H9 (cell line): ENCODE measurements around the gene AMOT. TPM values are rescaled to one million over a fixed set of nuclear protein-coding genes. Genes with fewer than 3 reads are reported as not detected.

Source experiments
- DNase-seq: peaks from one replicate; pipeline ENCODE4 v3.0.0-alpha.2; 2017
- H2AFZ ChIP-seq: one replicate; pipeline ENCODE4 v1.6.1; 2013; ENCODE audit warnings: mild to moderate bottlenecking, low read length, control low read depth, moderate library complexity
- H2AK5ac ChIP-seq: 2 replicates; pipeline ENCODE4 v1.6.1; 2013; ENCODE audit warnings: low read length, control low read depth, mixed read lengths; ENCODE audit not compliant: insufficient read length
- H2BK120ac ChIP-seq: one replicate; pipeline ENCODE4 v1.6.1; 2013; ENCODE audit warnings: low read depth, mild to moderate bottlenecking, low read length, control low read depth, inconsistent platforms; ENCODE audit not compliant: poor library complexity, severe bottlenecking
- H2BK12ac ChIP-seq: 2 replicates; pipeline ENCODE4 v1.6.1; 2013; ENCODE audit warnings: low read length, control low read depth, mixed read lengths, low read depth; ENCODE audit not compliant: insufficient read length
- H2BK15ac ChIP-seq: 2 replicates; pipeline ENCODE4 v1.6.1; 2013; ENCODE audit warnings: low read depth, low read length, control low read depth
- H2BK20ac ChIP-seq: one replicate; pipeline ENCODE4 v1.6.1; 2013; ENCODE audit warnings: low read depth, mild to moderate bottlenecking, low read length, control low read depth, inconsistent platforms; ENCODE audit not compliant: poor library complexity, severe bottlenecking
- H2BK5ac ChIP-seq: 2 replicates; pipeline ENCODE4 v1.6.1; 2013; ENCODE audit warnings: low read length, control low read depth, mixed read lengths; ENCODE audit not compliant: insufficient read length
- H3K14ac ChIP-seq: 2 replicates; pipeline ENCODE4 v1.6.1; 2013; ENCODE audit warnings: low read length, control low read depth; ENCODE audit not compliant: insufficient read depth
- H3K18ac ChIP-seq: 2 replicates; pipeline ENCODE4 v1.6.1; 2013; ENCODE audit warnings: low read depth, mild to moderate bottlenecking, mixed read lengths, low read length, control low read depth; ENCODE audit not compliant: insufficient read length
- H3K23ac ChIP-seq: 2 replicates; pipeline ENCODE4 v1.6.1; 2013; ENCODE audit warnings: low read length, control low read depth, mixed read lengths, low read depth; ENCODE audit not compliant: insufficient read length
- H3K23me2 ChIP-seq: 2 replicates; pipeline ENCODE4 v1.6.1; 2013; ENCODE audit warnings: low read depth, mild to moderate bottlenecking, mixed read lengths, low read length, control low read depth; ENCODE audit not compliant: insufficient read length, poor library complexity, severe bottlenecking
- H3K27ac ChIP-seq: 2 replicates; pipeline ENCODE4 v1.5.1; 2013; ENCODE audit warnings: low read length, control low read depth, mixed read lengths, low read depth; ENCODE audit not compliant: insufficient read length
- H3K27me3 ChIP-seq: 2 replicates; pipeline ENCODE4 v1.6.1; 2013; ENCODE audit warnings: low read length, control low read depth, inconsistent platforms; ENCODE audit not compliant: insufficient read depth
- H3K4ac ChIP-seq: 2 replicates; pipeline ENCODE4 v1.6.1; 2013; ENCODE audit warnings: low read depth, mild to moderate bottlenecking, control low read depth, inconsistent platforms, low read length, moderate library complexity
- H3K4me1 ChIP-seq: 2 replicates; pipeline ENCODE4 v1.6.1; 2013; ENCODE audit warnings: low read length, control low read depth, inconsistent platforms; ENCODE audit not compliant: insufficient read depth
- H3K4me2 ChIP-seq: 2 replicates; pipeline ENCODE4 v1.6.1; 2013; ENCODE audit warnings: low read length, control low read depth, mixed read lengths; ENCODE audit not compliant: insufficient read length, insufficient read depth
- H3K56ac ChIP-seq: 2 replicates; pipeline ENCODE4 v1.6.1; 2013; ENCODE audit warnings: low read depth, mild to moderate bottlenecking, mixed read lengths, low read length, control low read depth; ENCODE audit not compliant: insufficient read length
- H3K79me1 ChIP-seq: 2 replicates; pipeline ENCODE4 v1.6.1; 2013; ENCODE audit warnings: low read depth, mild to moderate bottlenecking, moderate library complexity, low read length, control low read depth, inconsistent platforms; ENCODE audit not compliant: insufficient read depth, poor library complexity, severe bottlenecking
- H3K79me2 ChIP-seq: 2 replicates; pipeline ENCODE4 v1.6.1; 2013; ENCODE audit warnings: low read length, control low read depth, inconsistent platforms; ENCODE audit not compliant: insufficient read depth
- H3K9ac ChIP-seq: 2 replicates; pipeline ENCODE4 v1.6.1; 2013; ENCODE audit warnings: low read length, control low read depth, mixed read lengths; ENCODE audit not compliant: insufficient read length; ENCODE audit errors: extremely low read depth
- H3K9me3 ChIP-seq: one replicate; pipeline ENCODE4 v1.6.1; 2013; ENCODE audit warnings: low read depth, low read length, inconsistent platforms; ENCODE audit not compliant: control insufficient read depth
- H3T11ph ChIP-seq: one replicate; pipeline ENCODE4 v1.6.1; 2013; ENCODE audit warnings: mild to moderate bottlenecking, low read length, control low read depth, inconsistent platforms
- H4K20me1 ChIP-seq: one replicate; pipeline ENCODE4 v1.6.1; 2013; ENCODE audit not compliant: control insufficient read depth, insufficient read length, insufficient read depth
- H4K5ac ChIP-seq: 2 replicates; pipeline ENCODE4 v1.6.1; 2013; ENCODE audit warnings: low read depth, mild to moderate bottlenecking, mixed read lengths, low read length, control low read depth; ENCODE audit not compliant: insufficient read length
- H4K8ac ChIP-seq: replicated peaks from 2 replicates; pipeline ENCODE4 v1.6.1; 2013; ENCODE audit warnings: low read length, control low read depth, mixed read lengths, low read depth; ENCODE audit not compliant: insufficient read length
- H4K91ac ChIP-seq: 2 replicates; pipeline ENCODE4 v1.6.1; 2013; ENCODE audit warnings: low read depth, mild to moderate bottlenecking, moderate library complexity, mixed read lengths, low read length, control low read depth; ENCODE audit not compliant: insufficient read length
- H3K27ac Mint-ChIP-seq, 3 experiments: 2 replicates in 2 of 3; 3 replicates in 1 of 3; pipeline ENCODE4 v1.8.0; 2020 to 2021; ENCODE audit warnings: mixed read lengths in 3 of 3, mild to moderate bottlenecking in 1 of 3, moderate library complexity in 1 of 3
- H3K27me3 Mint-ChIP-seq: 2 replicates; pipeline ENCODE4 v1.8.0; 2021; ENCODE audit warnings: low read depth, mild to moderate bottlenecking, moderate library complexity, mixed read lengths
- H3K36me3 Mint-ChIP-seq, 3 experiments: 2 replicates in 2 of 3; 3 replicates in 1 of 3; pipeline ENCODE4 v1.8.0; 2020 to 2021; ENCODE audit warnings: low read depth in 3 of 3, mixed read lengths in 3 of 3; ENCODE audit not compliant: insufficient read depth in 1 of 3
- H3K4me1 Mint-ChIP-seq, 2 experiments: 2 replicates each; pipeline ENCODE4 v1.8.0; 2020; ENCODE audit warnings: mixed read lengths in 2 of 2
- H3K4me3 Mint-ChIP-seq, 2 experiments: 2 replicates in 1 of 2; 3 replicates in 1 of 2; pipeline ENCODE4 v1.8.0; 2020 to 2021; ENCODE audit warnings: mild to moderate bottlenecking in 2 of 2, mixed read lengths in 2 of 2, moderate library complexity in 1 of 2
- H3K9me3 Mint-ChIP-seq, 2 experiments: 2 replicates in 1 of 2; 3 replicates in 1 of 2; pipeline ENCODE4 v1.8.0; 2020; ENCODE audit warnings: mild to moderate bottlenecking in 2 of 2, mixed read lengths in 2 of 2, moderate library complexity in 1 of 2
- CTCF ChIP-seq: fragments of 200-600 bp; sonication (generic); conservative IDR thresholded peaks from 3 replicates; pipeline ENCODE4 v1.8.0; 2021; ENCODE audit warnings: antibody characterized with exemption, mild to moderate bottlenecking
- WGBS: extraction: QIAGEN DNeasy Blood & Tissue Kit; methylation state at CpG from one replicate; pipeline ENCODE4 v1.1.7; 2013; ENCODE audit warnings: missing lambda C conversion rate, low lambda C conversion rate, mixed read lengths; ENCODE audit not compliant: insufficient read length; ENCODE audit errors: extremely low coverage; 5-methylcytosine and 5-hydroxymethylcytosine counted together
- total RNA-seq: library from RNA; stranded (reverse); gene quantifications from 2 replicates; pipeline ENCODE4 v1.2.1, GENCODE V29; 2021

AMOT gene
- total RNA-seq, 1 experiment from 2014 or later = 17.6 TPM

GRCh38 chrX:112874175-112874574 lies 33.5 kb upstream of the AMOT start:
- no peak overlapping the region for H3K27ac ChIP-seq
- peak; percentile 32; the same call in 1 of the 3 replicates for TF ChIP-seq CTCF
- no peak overlapping the region for H3K14ac ChIP-seq
- no CpG with 5 or more reads among the region's 1 CpG for WGBS
- H3K4me1 Mint-ChIP-seq = peaks cover 19 to 35% of the 10 kb centered on the region in 2 experiments
- H4K8ac ChIP-seq = no peak overlapping the region
- no peak overlapping the region for H2BK15ac ChIP-seq
- H3K18ac ChIP-seq = no peak overlapping the region
- no peak overlapping the region for H3T11ph ChIP-seq
- H3K23me2 ChIP-seq = no peaks in the 10 kb centered on the region
- no peak overlapping the region for H3K9ac ChIP-seq
- H3K9me3 ChIP-seq = no peaks in the 10 kb centered on the region
- H2AK5ac ChIP-seq = no peak overlapping the region
- H2AFZ ChIP-seq = no peak overlapping the region
- H3K4ac ChIP-seq = no peak overlapping the region
- H4K5ac ChIP-seq = no peak overlapping the region
- H3K27me3 ChIP-seq = no peaks in the 10 kb centered on the region
- H3K4me2 ChIP-seq = no peak overlapping the region
- H2BK20ac ChIP-seq = no peak overlapping the region
- H3K79me2 ChIP-seq = no peaks in the 10 kb centered on the region
- H4K91ac ChIP-seq = no peak overlapping the region
- H3K9me3 Mint-ChIP-seq = no peaks in the 10 kb centered on the region; a peak in 1 of 5 replicates
- H3K79me1 ChIP-seq = no peaks in the 10 kb centered on the region
- H2BK12ac ChIP-seq = no peak overlapping the region
- no peak overlapping the region for H2BK5ac ChIP-seq
- no peak overlapping the region for H3K27ac Mint-ChIP-seq
- no peak overlapping the region for H3K4me3 Mint-ChIP-seq
- H2BK120ac ChIP-seq = no peak overlapping the region
- H4K20me1 ChIP-seq = no peaks in the 10 kb centered on the region
- H3K27me3 Mint-ChIP-seq = no peaks in the 10 kb centered on the region
- peaks cover 2% of the 10 kb centered on the region; the same call in 1 of the 2 replicates for H3K4me1 ChIP-seq
- no peak overlapping the region for H3K23ac ChIP-seq
- no peak for DNase-seq
- no peaks in the 10 kb centered on the region for H3K36me3 Mint-ChIP-seq
- no peak overlapping the region for H3K56ac ChIP-seq
